Natural killer cell treated with Interleukin-12 subunit alpha and Interleukin-12 subunit beta and Interleukin-15 and Interleukin-18, amount 100 ng/mL, for 72 hours (primary cell): ENCODE measurements around the gene RAP1GAP2. TPM values are rescaled to one million over a fixed set of nuclear protein-coding genes. Genes with fewer than 3 reads are reported as not detected.

ENCODE experiments used
- ATAC-seq, 2 donors: fragments of 150-1000 bp; cut with Tn5 transposase in 1 of 2; sonication (Bioruptor Pico), chemical (Tn5 transposase) in 1 of 2; 2 replicates each; pipeline ENCODE4 v1.10.0; 2021
- DNase-seq: peaks from one replicate; pipeline ENCODE4 v3.0.0; 2022; ENCODE audit warnings: low spot score
- H3K27ac Mint-ChIP-seq, 2 donors: 1 replicate in 1 of 2; 2 replicates in 1 of 2; pipeline ENCODE4 v1.8.0; 2022; ENCODE audit warnings: mixed read lengths in 2 of 2, mild to moderate bottlenecking in 1 of 2, moderate library complexity in 1 of 2
- H3K27me3 Mint-ChIP-seq, 2 donors: 1 replicate in 1 of 2; 2 replicates in 1 of 2; pipeline ENCODE4 v1.8.0; 2022; ENCODE audit warnings: mixed read lengths in 2 of 2
- H3K36me3 Mint-ChIP-seq: one replicate; pipeline ENCODE4 v1.8.0; 2022; ENCODE audit warnings: mixed read lengths
- H3K4me1 Mint-ChIP-seq, 2 donors: 1 replicate in 1 of 2; 2 replicates in 1 of 2; pipeline ENCODE4 v1.8.0; 2022; ENCODE audit warnings: low read depth in 2 of 2, mixed read lengths in 2 of 2, mild to moderate bottlenecking in 1 of 2
- H3K4me3 Mint-ChIP-seq: one replicate; pipeline ENCODE4 v1.8.0; 2022; ENCODE audit warnings: mixed read lengths
- H3K9me3 Mint-ChIP-seq: 2 replicates; pipeline ENCODE4 v1.8.0; 2022; ENCODE audit warnings: mixed read lengths
- total RNA-seq, 2 donors: library from RNA; stranded (reverse); gene quantifications; one replicate each; pipeline ENCODE4 v1.2.3, GENCODE V29; 2022

RAP1GAP2 gene
- total RNA-seq, 2 donors from 2014 or later = 7.7 to 14.5 TPM

DNA sequence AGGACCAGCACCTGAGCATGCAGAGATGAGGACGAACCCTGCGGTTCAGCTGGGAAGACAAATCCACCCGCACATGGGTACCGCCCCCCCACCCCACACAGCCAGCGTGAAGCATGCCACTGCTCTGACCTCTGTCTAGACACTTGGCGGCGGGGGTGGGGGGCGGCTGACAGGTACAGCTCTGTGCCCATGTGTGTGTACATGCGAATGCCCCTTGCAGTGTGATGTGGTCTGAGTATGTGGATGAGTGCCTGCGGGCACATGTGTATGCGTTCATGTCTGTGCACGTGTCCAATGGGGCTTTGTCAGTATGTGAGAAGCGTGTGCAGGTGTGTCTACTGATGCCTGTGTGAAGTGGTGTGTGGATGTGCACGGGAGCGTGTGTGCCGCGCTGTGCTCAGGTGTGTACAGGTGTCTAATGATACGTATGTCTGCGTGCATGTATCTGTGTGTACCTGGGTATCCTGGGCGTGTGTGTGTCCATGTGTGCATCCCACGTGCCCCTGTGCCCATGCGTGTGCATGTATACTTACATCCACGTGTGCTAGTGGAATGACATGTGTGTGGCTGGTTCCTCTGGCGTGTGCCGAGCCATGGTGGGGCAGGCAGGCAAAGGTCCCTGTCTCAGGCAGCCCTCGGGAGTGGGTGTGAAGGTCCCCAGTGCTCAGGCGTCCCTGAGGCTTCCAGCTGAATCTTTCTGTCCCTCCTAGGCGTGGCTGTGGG, 636 bp upstream of the RAP1GAP2 start:
- Mint-ChIP-seq H3K27me3 (peaks cover 4 to 6% of the 10 kb centered on the region in 2 donors), H3K36me3 (no peaks in the 10 kb centered on the region), H3K27ac (peak overlapping the region; percentile 13 to 35), H3K4me1 (peaks cover 69 to 71% of the 10 kb centered on the region in 2 donors), H3K9me3 (no peaks in the 10 kb centered on the region), H3K4me3 (peak overlapping the region; percentile 87)
- DNase-seq (no peak), ATAC-seq (no peak)

DNA sequence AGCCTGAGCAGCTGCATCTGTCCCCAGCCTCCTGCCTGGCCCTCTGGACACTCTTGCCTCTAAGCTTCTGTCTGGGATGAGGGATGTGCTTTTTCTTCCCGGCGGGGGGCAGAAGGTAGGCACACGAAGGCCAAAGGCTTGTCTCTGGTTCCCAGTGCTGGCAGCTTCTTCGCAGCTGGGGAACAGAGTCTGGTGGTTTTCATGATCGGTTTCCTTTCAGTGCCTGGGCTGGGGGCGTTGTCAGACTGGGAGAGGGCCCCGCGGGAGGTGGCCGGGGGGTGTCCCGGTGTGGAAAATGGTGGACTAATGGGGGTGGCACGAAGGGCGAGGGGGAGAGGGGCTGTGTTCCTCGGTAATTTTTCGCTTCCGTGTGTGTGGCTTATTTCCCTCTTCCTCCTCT, 988 bp downstream of the RAP1GAP2 start:
- H3K9me3 Mint-ChIP-seq = no peaks in the 10 kb centered on the region
- peak overlapping the region in 1 of 2 donors; percentile 38 for H3K27ac Mint-ChIP-seq
- no peak for ATAC-seq
- peaks cover 64 to 66% of the 10 kb centered on the region in 2 donors for H3K4me1 Mint-ChIP-seq
- peak overlapping the region; percentile 87 for H3K4me3 Mint-ChIP-seq
- no peaks in the 10 kb centered on the region for H3K27me3 Mint-ChIP-seq
- H3K36me3 Mint-ChIP-seq = no peaks in the 10 kb centered on the region
- no peak for DNase-seq

DNA sequence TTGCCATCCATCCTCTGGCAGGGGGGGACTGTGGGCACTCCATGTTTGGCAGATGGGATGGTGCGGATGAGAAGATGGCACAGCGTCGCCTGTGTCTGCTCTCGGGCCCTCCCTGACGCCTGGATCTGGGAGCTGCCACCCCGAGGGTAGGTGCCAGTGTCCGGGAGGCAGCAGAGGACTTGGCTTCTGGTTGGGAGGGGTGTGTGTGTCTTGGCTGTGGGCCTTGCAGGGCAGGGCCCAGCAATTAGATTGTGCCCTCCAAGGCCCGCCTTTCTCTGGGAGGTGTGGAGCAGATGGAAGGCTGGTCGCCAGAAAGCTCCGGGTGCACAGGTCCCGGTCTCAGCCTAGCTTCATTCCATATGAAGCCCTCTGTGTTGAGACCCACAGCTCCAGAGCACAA, 1.4 kb downstream of the RAP1GAP2 start:
- no peak for ATAC-seq
- H3K27ac Mint-ChIP-seq = peak overlapping the region in 1 of 2 donors; percentile 38
- H3K9me3 Mint-ChIP-seq = no peaks in the 10 kb centered on the region
- peak overlapping the region; percentile 87 for H3K4me3 Mint-ChIP-seq
- no peaks in the 10 kb centered on the region for H3K27me3 Mint-ChIP-seq
- peaks cover 66 to 67% of the 10 kb centered on the region in 2 donors for H3K4me1 Mint-ChIP-seq
- no peak for DNase-seq
- no peaks in the 10 kb centered on the region for H3K36me3 Mint-ChIP-seq

DNA sequence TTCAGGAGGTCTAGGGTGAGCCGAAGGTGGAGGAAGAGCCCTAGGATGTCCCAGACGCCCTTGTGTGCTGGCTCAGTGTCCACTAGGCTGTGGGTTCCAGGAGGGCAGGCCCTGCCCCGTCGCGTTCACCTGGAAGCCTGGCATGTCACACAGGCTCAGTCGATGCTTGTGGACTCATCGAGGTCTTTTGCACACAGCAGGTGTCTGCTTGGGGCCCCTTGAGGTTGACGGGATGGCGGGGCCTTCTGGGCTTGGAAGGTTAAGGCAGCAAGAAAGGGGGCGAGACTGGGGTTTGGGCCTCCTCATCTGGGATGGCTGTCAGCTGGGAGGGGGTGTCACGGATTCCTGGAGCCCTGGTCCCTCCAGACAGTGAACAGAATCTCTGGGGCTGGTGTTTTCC, 1.9 kb downstream of the RAP1GAP2 start:
- no peak for ATAC-seq
- Mint-ChIP-seq H3K36me3 (peaks cover 5% of the 10 kb centered on the region), H3K4me3 (peak overlapping the region; percentile 87), H3K27ac (peak overlapping the region in 1 of 2 donors; percentile 38), H3K4me1 (peaks cover 67 to 68% of the 10 kb centered on the region in 2 donors), H3K27me3 (no peaks in the 10 kb centered on the region), H3K9me3 (no peaks in the 10 kb centered on the region)
- no peak for DNase-seq

DNA sequence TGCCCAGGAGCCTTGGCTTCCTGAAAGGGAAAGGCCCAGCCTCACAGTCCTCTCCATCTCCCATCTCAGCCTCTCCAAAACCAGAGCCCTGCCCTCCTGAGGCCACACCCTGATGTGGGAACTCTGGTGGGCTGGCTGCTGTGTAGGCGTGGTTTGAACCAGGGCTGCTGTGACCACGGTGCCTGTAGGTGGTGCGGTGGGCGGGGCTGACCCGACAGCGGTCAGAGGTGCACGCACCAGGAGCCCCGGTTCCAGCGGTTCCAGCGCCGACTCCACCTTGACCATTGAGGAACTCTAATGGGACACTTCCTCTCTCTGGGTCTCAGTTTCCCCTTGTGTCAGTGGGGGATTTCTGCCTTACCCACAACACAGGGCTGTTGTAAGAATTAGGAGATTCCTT, 2.4 kb downstream of the RAP1GAP2 start:
- ATAC-seq = no peak
- no peak for DNase-seq
- Mint-ChIP-seq H3K27ac (peak overlapping the region; percentile 20 to 56), H3K36me3 (peaks cover 10% of the 10 kb centered on the region), H3K9me3 (no peaks in the 10 kb centered on the region), H3K4me1 (peaks cover 72% of the 10 kb centered on the region in 2 donors), H3K4me3 (peak overlapping the region; percentile 76), H3K27me3 (no peaks in the 10 kb centered on the region)

DNA sequence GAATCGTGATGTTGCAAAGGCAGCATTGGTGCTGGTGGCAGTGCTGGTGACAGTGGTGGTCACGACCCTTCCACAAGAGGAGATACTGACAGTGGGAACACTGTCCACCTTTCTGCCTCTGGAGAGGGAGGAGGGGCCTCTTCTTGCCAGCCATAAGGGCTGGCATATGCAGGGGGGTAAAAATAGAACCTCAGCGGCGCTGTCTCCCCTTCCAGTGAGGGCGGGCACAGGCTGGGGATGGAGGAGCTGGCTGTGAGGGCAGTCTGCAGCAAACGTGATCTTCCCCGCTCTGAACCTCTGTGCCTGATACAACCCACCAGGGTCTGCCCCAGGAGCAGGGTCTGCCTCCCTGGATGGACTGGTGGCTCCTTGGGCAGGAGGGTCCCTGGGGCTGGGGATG, 3.4 kb downstream of the RAP1GAP2 start:
- Mint-ChIP-seq H3K36me3 (peaks cover 10% of the 10 kb centered on the region), H3K4me3 (peak overlapping the region; percentile 76), H3K27ac (no peak overlapping the region), H3K4me1 (peaks cover 68 to 73% of the 10 kb centered on the region in 2 donors), H3K27me3 (no peaks in the 10 kb centered on the region), H3K9me3 (no peaks in the 10 kb centered on the region)
- DNase-seq (no peak), ATAC-seq (no peak)

DNA sequence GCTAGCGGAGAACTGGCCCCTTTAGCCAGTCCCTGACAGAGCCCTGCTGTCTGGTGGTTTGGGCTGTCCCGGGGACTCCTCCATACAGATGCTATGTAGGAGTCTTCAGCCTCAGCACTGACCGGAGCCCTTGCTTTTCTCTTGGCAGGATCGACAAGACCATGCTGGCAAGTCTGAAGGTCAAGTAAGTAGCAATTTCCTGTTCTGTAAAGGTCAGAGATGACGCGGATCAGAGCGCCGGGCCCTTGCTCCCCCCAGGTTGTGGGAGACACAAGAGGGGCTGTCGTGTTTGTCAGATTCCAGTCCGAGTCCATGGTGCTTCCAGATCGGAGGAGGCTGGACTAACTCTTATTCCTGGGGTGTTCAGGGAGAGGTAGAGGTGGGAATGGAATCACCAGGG, 4.1 kb downstream of the RAP1GAP2 start:
- DNase-seq (no peak), ATAC-seq (no peak)
- no peak overlapping the region for H3K27ac Mint-ChIP-seq
- peaks cover 10% of the 10 kb centered on the region for H3K36me3 Mint-ChIP-seq
- no peaks in the 10 kb centered on the region for H3K9me3 Mint-ChIP-seq
- H3K4me3 Mint-ChIP-seq = no peak overlapping the region
- H3K4me1 Mint-ChIP-seq = peaks cover 68 to 69% of the 10 kb centered on the region in 2 donors
- H3K27me3 Mint-ChIP-seq = no peaks in the 10 kb centered on the region

DNA sequence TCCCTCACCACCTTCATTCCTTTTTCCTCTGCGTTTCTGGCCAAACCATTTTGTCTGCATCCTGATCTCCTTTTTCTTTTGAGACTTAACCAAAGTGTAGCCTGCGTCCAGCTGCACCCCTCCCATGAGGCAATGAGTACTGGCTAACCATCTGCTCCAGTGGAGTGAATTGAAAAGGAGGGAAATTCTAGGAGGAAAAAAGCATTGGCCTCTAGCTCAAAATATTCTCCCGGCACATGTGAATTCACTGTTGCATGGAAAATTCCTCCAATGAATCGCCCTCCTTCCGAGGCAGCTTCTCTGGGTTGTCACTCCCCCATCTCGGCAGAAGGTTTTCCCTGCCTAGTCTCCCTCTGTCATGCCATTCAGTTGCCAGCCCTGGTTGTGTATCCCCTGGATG, 5.6 kb downstream of the RAP1GAP2 start:
- no peaks in the 10 kb centered on the region for H3K9me3 Mint-ChIP-seq
- H3K27me3 Mint-ChIP-seq = no peaks in the 10 kb centered on the region
- ATAC-seq (no peak), DNase-seq (no peak)
- peaks cover 10% of the 10 kb centered on the region for H3K36me3 Mint-ChIP-seq
- no peak overlapping the region for H3K27ac Mint-ChIP-seq
- no peak overlapping the region for H3K4me3 Mint-ChIP-seq
- H3K4me1 Mint-ChIP-seq = peaks cover 59 to 61% of the 10 kb centered on the region in 2 donors

DNA sequence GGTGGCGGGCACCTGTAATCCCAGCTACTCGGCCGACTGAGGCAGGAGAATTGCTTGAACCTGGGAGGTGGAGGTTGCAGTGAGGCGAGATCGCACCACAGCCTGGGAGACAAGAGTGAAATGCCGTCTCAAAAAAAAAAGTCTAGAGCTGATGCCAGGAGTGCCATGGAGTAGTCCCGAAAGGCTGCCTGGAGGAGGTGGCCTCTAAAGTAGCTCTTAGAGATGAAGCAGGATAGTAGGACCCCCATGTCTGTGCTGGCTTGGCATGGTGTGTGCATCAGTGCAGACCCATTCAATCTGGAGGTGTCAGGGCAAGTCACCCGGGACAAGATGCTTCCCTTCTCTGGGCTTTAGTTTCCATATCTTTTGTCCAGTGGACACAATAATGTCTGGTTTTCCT, 6.3 kb downstream of the RAP1GAP2 start:
- H3K27ac Mint-ChIP-seq = no peak overlapping the region
- ATAC-seq (no peak), DNase-seq (no peak)
- no peaks in the 10 kb centered on the region for H3K27me3 Mint-ChIP-seq
- H3K36me3 Mint-ChIP-seq = peaks cover 10% of the 10 kb centered on the region
- no peaks in the 10 kb centered on the region for H3K9me3 Mint-ChIP-seq
- no peak overlapping the region for H3K4me3 Mint-ChIP-seq
- H3K4me1 Mint-ChIP-seq = peaks cover 58 to 60% of the 10 kb centered on the region in 2 donors

DNA sequence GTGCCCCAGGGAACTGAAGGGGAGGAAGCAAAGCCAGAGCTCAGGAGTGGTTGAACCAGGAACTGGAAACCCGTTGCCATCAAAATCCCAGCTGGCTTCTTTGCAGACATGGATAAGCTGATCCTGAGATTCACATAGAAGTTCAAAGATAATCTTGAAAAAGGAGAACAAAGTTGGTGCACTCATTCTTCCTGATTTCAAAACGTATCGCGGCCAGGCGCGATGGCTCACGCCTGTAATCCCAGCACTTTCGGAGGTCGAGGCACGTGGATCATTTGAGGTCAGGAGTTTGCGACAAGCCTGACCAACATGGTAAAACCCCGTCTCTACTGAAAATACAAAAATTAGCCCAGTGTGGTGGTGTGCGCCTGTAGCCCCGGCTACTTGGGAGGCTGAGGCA, 7.1 kb downstream of the RAP1GAP2 start:
- Mint-ChIP-seq H3K9me3 (no peaks in the 10 kb centered on the region), H3K27ac (no peak overlapping the region), H3K4me1 (peaks cover 53 to 59% of the 10 kb centered on the region in 2 donors), H3K4me3 (no peak overlapping the region), H3K27me3 (no peaks in the 10 kb centered on the region), H3K36me3 (peaks cover 10% of the 10 kb centered on the region)
- no peak for DNase-seq
- ATAC-seq = no peak

DNA sequence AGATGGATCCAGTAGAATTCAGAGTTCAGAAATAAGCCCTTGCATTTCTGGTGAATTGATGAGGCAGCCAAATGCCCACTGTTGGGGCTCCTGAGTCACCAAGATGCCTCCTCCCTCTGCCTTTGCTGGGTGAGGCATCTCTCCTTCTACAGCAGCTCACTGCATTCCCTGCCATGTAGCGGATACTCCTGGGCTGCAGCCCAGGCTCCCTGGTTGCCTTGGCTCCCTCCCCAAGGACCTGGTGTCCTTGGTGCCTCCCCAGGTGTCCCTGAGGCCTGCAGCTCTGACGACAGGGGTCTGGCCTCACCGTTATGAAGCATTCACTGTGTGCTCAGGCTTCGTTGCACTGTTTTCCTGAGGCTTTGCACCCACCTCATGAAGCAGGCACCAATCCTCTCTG, 7.7 kb downstream of the RAP1GAP2 start:
- H3K27ac Mint-ChIP-seq = no peak overlapping the region
- H3K27me3 Mint-ChIP-seq = no peaks in the 10 kb centered on the region
- DNase-seq (no peak), ATAC-seq (no peak)
- no peak overlapping the region for H3K4me3 Mint-ChIP-seq
- H3K9me3 Mint-ChIP-seq = no peaks in the 10 kb centered on the region
- peaks cover 54 to 62% of the 10 kb centered on the region in 2 donors for H3K4me1 Mint-ChIP-seq
- peaks cover 10% of the 10 kb centered on the region for H3K36me3 Mint-ChIP-seq

DNA sequence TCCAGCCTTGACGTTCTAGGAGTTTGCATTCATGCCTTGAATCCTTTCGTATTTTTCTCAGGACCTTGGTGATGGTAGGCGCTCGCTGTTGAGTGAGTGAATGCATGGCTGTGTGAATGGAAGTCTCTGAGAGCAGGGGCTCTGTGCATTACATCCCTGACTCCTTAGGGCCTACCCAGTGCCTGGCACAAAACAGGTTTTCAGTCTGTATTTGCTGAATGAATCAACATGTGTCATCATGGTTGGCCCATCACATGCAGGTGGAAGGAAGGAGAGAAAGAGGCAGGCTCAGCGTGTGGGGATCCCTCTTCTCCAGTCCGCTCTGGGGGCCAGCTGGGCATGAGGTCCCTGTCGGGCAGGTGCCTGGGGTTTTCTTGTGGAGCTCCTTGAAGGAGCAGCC, 8.7 kb downstream of the RAP1GAP2 start:
- H3K36me3 Mint-ChIP-seq = peaks cover 10% of the 10 kb centered on the region
- no peak overlapping the region for H3K27ac Mint-ChIP-seq
- peaks cover 47 to 57% of the 10 kb centered on the region in 2 donors for H3K4me1 Mint-ChIP-seq
- no peaks in the 10 kb centered on the region for H3K27me3 Mint-ChIP-seq
- no peak for ATAC-seq
- no peak overlapping the region for H3K4me3 Mint-ChIP-seq
- no peaks in the 10 kb centered on the region for H3K9me3 Mint-ChIP-seq
- DNase-seq = no peak

DNA sequence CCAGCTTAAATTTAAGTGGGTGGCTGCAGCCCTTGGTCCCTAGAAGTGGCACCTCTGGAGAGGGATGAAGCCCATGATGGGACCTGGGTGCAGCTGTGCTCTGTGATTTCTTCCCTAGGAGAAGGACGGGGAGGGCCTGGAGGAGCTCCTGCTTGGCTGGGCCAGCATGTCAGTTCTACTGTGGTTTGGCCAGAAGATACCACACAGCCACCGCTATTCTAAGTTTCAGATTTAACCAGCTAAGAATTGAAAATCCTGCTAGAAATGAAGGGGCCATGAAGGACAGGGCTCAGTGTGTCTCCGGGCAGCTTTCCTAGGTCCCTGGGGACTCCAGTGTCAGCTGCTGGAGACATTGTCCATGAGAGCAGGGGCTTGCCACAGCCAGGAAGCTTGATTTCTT, 9.7 kb downstream of the RAP1GAP2 start:
- no peak for ATAC-seq
- Mint-ChIP-seq H3K27ac (no peak overlapping the region), H3K27me3 (no peaks in the 10 kb centered on the region), H3K4me3 (peak overlapping the region; percentile 35), H3K4me1 (peaks cover 48 to 56% of the 10 kb centered on the region in 2 donors), H3K9me3 (no peaks in the 10 kb centered on the region), H3K36me3 (peaks cover 10% of the 10 kb centered on the region)
- no peak for DNase-seq

DNA sequence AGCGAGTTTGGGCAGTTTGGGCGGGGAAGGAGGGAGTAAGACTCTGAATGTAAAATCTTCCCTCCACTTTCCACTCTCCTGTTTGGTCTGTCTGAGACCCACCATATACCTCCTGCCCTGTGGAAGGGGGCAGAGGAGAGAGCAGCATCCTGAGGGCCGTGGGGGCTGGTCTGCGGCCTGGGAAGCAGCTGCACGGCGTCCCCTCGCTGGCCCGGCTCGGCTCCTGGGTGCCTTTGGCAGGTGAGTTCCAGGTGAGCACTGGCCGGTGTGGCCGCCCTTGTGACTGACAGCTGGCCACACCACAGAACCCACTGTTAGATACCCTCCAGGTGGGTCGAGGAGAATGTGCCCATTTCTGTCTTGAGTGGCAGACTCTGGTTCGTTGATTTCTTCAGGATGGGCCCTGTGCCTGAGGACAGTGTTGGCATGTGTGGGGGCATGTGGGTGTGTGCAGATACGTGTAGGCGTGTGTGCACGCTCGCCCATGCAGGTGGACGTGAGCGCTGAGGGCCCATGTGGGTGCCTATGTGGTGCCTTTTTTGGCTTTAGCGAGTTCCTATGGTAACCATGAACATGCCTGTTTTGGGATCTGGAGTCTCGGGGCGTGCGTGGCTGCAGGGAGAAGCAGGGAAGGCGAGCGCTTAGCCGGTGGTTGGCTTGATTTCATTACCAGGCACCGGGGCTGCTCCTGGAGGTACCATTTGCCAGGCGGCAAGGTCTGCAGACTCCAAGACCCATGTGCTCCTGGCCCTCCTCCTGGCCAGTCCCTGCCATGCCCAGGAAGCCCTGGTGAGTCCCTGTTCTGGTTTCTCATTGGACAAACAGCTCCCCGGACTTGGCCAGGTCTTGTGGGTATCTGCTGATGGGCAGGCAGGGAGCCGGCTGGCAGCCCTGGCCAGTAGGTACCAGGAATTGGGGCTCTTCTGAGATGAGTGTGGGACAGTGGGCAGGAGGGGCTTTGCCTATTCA, 12.4 kb downstream of the RAP1GAP2 start:
- no peak for ATAC-seq
- H3K4me1 Mint-ChIP-seq = peaks cover 36 to 55% of the 10 kb centered on the region in 2 donors
- H3K4me3 Mint-ChIP-seq = no peak overlapping the region

More for the DNA sequence above, 12.4 kb downstream of the RAP1GAP2 start:
- peak; percentile 32 for DNase-seq
- Mint-ChIP-seq H3K27ac (no peak overlapping the region), H3K9me3 (no peaks in the 10 kb centered on the region), H3K36me3 (peaks cover under 1% of the 10 kb centered on the region), H3K27me3 (peaks cover 0 to 2% of the 10 kb centered on the region in 2 donors)
